Aorta (tissue), 5 donors: ENCODE data around the gene UPP2. TPM values are rescaled to one million over a fixed set of nuclear protein-coding genes. Genes with fewer than 3 reads are reported as not detected.

Source experiments
- ATAC-seq: fragments of 200-7000 bp; cut with Tn5 transposase; one replicate; pipeline ENCODE4 v1.9.1; 2022; ENCODE audit warnings: moderate library complexity; ENCODE audit not compliant: low FRiP score
- DNase-seq, 2 donors: peaks; one replicate each; pipeline ENCODE4 v3.0.0-alpha.2; 2020
- H3K27ac ChIP-seq, 2 donors: one replicate each; pipeline ENCODE4 v1.5.1; 2013; ENCODE audit warnings: low read length in 2 of 2, mild to moderate bottlenecking in 2 of 2, moderate library complexity in 2 of 2, control low read depth in 1 of 2, inconsistent platforms in 1 of 2, low read depth in 1 of 2
- H3K27me3 ChIP-seq, 2 donors: one replicate each; pipeline ENCODE4 v1.6.1; 2013; ENCODE audit warnings: control low read depth in 1 of 2, low read length in 1 of 2, mild to moderate bottlenecking in 1 of 2, moderate library complexity in 1 of 2; ENCODE audit not compliant: insufficient read depth in 2 of 2, control insufficient read depth in 1 of 2
- H3K36me3 ChIP-seq, 2 donors: one replicate each; pipeline ENCODE4 v1.6.1; 2013; ENCODE audit warnings: control low read depth in 1 of 2, low read length in 1 of 2, mild to moderate bottlenecking in 1 of 2; ENCODE audit not compliant: insufficient read depth in 2 of 2, control insufficient read depth in 1 of 2
- H3K4me1 ChIP-seq, 2 donors: one replicate each; pipeline ENCODE4 v1.6.1; 2013; ENCODE audit warnings: low read length in 2 of 2, control low read depth in 1 of 2, mild to moderate bottlenecking in 1 of 2, moderate library complexity in 1 of 2; ENCODE audit not compliant: insufficient read depth in 2 of 2, control insufficient read depth in 1 of 2
- H3K4me3 ChIP-seq, 2 donors: one replicate each; pipeline ENCODE4 v1.5.1; 2013; ENCODE audit warnings: low read length in 2 of 2, control low read depth in 1 of 2, mild to moderate bottlenecking in 1 of 2
- H3K9me3 ChIP-seq: one replicate; pipeline ENCODE4 v1.6.1; 2013; ENCODE audit warnings: mild to moderate bottlenecking, low read length; ENCODE audit not compliant: control insufficient read depth
- WGBS, 2 donors: extraction: QIAGEN DNeasy Blood & Tissue Kit; methylation state at CpG; one replicate each; pipeline ENCODE4 v1.1.7; 2013; 5-methylcytosine and 5-hydroxymethylcytosine counted together
- intact Hi-C, 2 donors: fragments of 100-400 bp; cut with DNase I; formaldehyde crosslinking; loops; one replicate each; pipeline versions ENCODE4 v1.14.2 to v1.15.0; 2022
- polyA plus RNA-seq, 2 donors: library from polyadenylated mRNA; stranded (reverse); fragments of 200-250 nt; gene quantifications; one replicate each; pipeline ENCODE4 v1.2.3, GENCODE V29; 2013
- total RNA-seq, 2 donors: library from RNA; stranded (reverse); fragmentation: NEBNext Ultra II Directional; extraction: Animal tissue kit (Norgen Biotek cat#: 25700); gene quantifications; one replicate each; pipeline ENCODE4 v1.2.1, GENCODE V29; 2021
- donor health status: healthy with polysubstance abuse.
- donor health status: Bipolar disorder and iron deficiency.
- donor health status: DM: no; HTN: no; CAD: no.
- donor health status: DM: no; HTN: no; CAD: no.
- donor health status: DM: yes; HTN: yes; CAD: no.

UPP2 gene
- total and polyA plus RNA-seq, 4 donors: not detected

DNA sequence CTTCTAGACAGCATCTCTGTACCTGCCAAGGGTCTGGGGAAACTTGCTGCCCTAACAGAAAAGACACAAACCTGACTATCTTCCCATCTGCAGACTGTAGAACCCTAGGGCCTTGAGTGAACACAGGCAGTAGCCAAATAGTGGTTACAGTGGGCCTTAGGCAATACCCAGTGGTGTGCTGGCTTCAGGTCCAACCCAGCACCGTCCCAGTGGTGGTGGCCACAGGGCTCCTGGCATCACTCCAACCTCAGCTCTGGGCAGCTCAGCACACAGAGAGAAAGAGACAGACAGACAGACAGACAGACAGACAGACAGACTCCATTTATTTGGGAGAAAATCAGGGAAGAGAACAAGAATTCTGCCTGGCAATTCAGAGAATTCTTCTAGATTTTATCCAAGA, 29.3 kb upstream of the UPP2 start:
- no peaks in the 10 kb centered on the region for H3K27me3 ChIP-seq
- no peak overlapping the region for H3K4me3 ChIP-seq

DNA sequence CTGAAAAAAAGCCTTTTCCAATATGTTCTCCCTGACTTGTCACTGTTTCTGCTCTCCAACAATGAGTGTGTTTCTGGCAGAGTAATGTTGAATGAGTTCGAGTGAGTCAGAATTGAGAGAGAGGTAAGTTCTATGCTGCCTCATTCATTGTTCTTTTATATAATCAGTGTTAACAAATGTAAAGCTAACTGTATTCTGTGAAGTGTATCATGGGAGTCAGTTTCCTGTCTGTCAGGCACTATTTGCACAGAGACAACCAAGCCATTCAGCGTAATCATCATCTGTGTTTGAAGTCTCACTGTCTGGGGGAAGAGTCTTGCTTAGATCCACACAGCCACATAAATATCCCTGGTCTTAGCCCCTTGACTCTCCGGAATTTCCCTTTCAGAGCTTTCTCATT, 22.0 kb upstream of the UPP2 start:
- no peaks in the 10 kb centered on the region for H3K36me3 ChIP-seq
- ATAC-seq (no peak), DNase-seq (no peak)
- no peak overlapping the region for H3K4me3 ChIP-seq
- no peaks in the 10 kb centered on the region for H3K27me3 ChIP-seq
- 27 to 39% methylated on average over 3 of the region's 3 CpGs for WGBS, 2 donors
- no peaks in the 10 kb centered on the region for H3K9me3 ChIP-seq
- no peak overlapping the region for H3K27ac ChIP-seq
- intact Hi-C loops: no loop called here
- no peaks in the 10 kb centered on the region for H3K4me1 ChIP-seq

More for the DNA sequence above, 29.3 kb upstream of the UPP2 start:
- H3K36me3 ChIP-seq: no peaks in the 10 kb centered on the region
- no peak overlapping the region for H3K27ac ChIP-seq
- intact Hi-C loops: no loop called here
- 79 to 83% methylated on average over 1 of the region's 1 CpG for WGBS, 2 donors
- no peaks in the 10 kb centered on the region for H3K9me3 ChIP-seq
- no peak for DNase-seq
- H3K4me1 ChIP-seq: no peaks in the 10 kb centered on the region
- no peak for ATAC-seq

- no peaks in the 10 kb centered on the region for H3K36me3 ChIP-seq
- no peak for ATAC-seq
- H3K4me1 ChIP-seq: no peaks in the 10 kb centered on the region
- intact Hi-C loops: no loop called here
- H3K27me3 ChIP-seq: no peaks in the 10 kb centered on the region
- peaks cover 2% of the 10 kb centered on the region for H3K9me3 ChIP-seq
- no peak for DNase-seq
- no peak overlapping the region for H3K27ac ChIP-seq
- 76 to 81% methylated on average over 3 of the region's 3 CpGs for WGBS, 2 donors
- H3K4me3 ChIP-seq: no peak overlapping the region
Measured at GRCh38 chr2:158088093-158088492, 13.6 kb upstream of the UPP2 start.

- Histone ChIP-seq H3K27me3 (no peaks in the 10 kb centered on the region), H3K4me3 (no peak overlapping the region), H3K27ac (no peak overlapping the region), H3K36me3 (no peaks in the 10 kb centered on the region), H3K4me1 (no peaks in the 10 kb centered on the region), H3K9me3 (peaks cover 2% of the 10 kb centered on the region)
- intact Hi-C loops: no loop called here
- DNase-seq: no peak
- whole genome bisulfite sequencing, 2 donors: 83 to 84% methylated on average over 5 of the region's 5 CpGs
- ATAC-seq: no peak
Measured at GRCh38 chr2:158089322-158089721, 12.4 kb upstream of the UPP2 start.

DNA sequence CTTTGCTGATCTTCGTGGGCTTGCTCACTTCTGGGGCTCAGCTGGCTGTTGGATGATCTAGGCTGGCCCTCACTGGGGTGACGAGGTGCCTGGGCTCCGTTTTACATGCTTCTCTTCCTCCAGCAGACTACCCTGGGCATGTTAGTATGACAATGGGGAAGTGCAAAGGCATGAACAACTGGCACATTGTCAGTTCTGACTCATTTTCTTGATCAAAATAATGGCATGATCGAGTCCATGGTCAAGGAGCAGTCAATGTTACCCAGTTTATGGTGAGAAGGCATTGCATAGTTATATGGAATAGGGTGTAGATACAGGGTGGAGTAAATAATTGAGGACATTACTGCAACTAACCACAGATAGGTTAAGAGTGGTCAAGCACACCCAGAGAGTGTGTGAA, 10.0 kb upstream of the UPP2 start:
- WGBS, 2 donors: 64 to 74% methylated on average over 4 of the region's 4 CpGs
- H3K4me1 ChIP-seq: no peaks in the 10 kb centered on the region
- DNase-seq (no peak), ATAC-seq (no peak)
- no peak overlapping the region for H3K27ac ChIP-seq
- no peak overlapping the region for H3K4me3 ChIP-seq
- intact Hi-C loops: no loop called here
- H3K27me3 ChIP-seq: no peaks in the 10 kb centered on the region
- H3K9me3 ChIP-seq: peaks cover 2% of the 10 kb centered on the region
- H3K36me3 ChIP-seq: no peaks in the 10 kb centered on the region

- Histone ChIP-seq H3K4me1 (no peaks in the 10 kb centered on the region), H3K4me3 (no peak overlapping the region), H3K27me3 (no peaks in the 10 kb centered on the region), H3K36me3 (no peaks in the 10 kb centered on the region), H3K27ac (no peak overlapping the region), H3K9me3 (no peaks in the 10 kb centered on the region)
- intact Hi-C loops: no loop called here
- 78 to 85% methylated on average over 2 of the region's 2 CpGs for WGBS, 2 donors
- DNase-seq: no peak
- ATAC-seq: no peak
Measured at GRCh38 chr2:158094487-158095092, 7.1 kb upstream of the UPP2 start.

DNA sequence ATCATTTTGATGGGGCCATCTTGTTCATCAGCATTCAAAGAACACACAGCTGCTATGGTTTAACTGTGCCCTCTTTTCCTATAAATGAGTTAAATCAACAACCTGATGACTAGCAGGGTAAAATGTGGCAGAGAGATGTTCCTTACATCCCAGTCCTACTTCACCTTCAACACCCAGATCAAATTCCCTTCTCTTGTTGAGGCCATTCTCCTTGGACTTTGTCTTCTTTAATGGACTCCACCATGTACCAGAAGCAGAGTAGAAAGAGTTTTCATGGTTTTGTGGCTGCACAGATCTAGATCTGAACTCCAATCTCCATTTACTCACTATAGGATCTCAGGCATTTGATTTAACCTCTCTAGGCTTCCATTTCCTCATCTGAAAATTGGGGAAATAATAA, 6.4 kb upstream of the UPP2 start:
- H3K27me3 ChIP-seq: no peaks in the 10 kb centered on the region
- no peaks in the 10 kb centered on the region for H3K4me1 ChIP-seq
- H3K27ac ChIP-seq: no peak overlapping the region
- H3K36me3 ChIP-seq: no peaks in the 10 kb centered on the region
- DNase-seq (no peak), ATAC-seq (no peak)
- intact Hi-C loops: no loop called here
- no peak overlapping the region for H3K4me3 ChIP-seq
- no peaks in the 10 kb centered on the region for H3K9me3 ChIP-seq

GRCh38 chr2:158095912-158096311, 5.8 kb upstream of the UPP2 start:
- DNase-seq (no peak), ATAC-seq (no peak)
- Histone ChIP-seq H3K4me1 (no peaks in the 10 kb centered on the region), H3K27me3 (no peaks in the 10 kb centered on the region), H3K27ac (no peak overlapping the region), H3K9me3 (no peaks in the 10 kb centered on the region), H3K36me3 (no peaks in the 10 kb centered on the region), H3K4me3 (no peak overlapping the region)
- intact Hi-C loops: no loop called here
- whole genome bisulfite sequencing, 2 donors: 72 to 80% methylated on average over 4 of the region's 4 CpGs

DNA sequence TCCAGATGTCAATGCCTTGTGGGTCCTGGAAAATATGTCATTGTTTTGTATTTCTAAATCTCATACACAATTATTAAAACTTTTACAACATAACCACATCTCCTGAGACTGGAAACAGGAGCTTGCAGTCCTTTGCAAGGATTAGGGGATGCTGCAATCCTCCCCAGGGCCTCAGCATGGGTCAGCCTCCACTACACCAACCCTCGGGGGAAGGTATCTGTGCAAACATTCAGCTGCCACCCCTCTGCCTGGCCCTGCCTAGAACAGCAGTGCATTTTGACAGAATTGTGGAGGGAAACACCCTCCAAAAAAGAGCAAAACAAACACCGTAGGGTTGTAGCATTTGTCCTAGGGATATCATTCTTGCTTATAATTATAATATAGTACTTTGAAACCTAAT, 4.2 kb upstream of the UPP2 start:
- Histone ChIP-seq H3K27me3 (no peaks in the 10 kb centered on the region), H3K27ac (no peak overlapping the region), H3K36me3 (no peaks in the 10 kb centered on the region), H3K9me3 (no peaks in the 10 kb centered on the region), H3K4me3 (no peak overlapping the region), H3K4me1 (no peaks in the 10 kb centered on the region)
- ATAC-seq: no peak
- intact Hi-C loops: no loop called here
- 49 to 51% methylated on average over 2 of the region's 2 CpGs for WGBS, 2 donors
- no peak for DNase-seq
